ENCODE measurements around the gene FERMT1.

Gene FERMT1

DNA sequence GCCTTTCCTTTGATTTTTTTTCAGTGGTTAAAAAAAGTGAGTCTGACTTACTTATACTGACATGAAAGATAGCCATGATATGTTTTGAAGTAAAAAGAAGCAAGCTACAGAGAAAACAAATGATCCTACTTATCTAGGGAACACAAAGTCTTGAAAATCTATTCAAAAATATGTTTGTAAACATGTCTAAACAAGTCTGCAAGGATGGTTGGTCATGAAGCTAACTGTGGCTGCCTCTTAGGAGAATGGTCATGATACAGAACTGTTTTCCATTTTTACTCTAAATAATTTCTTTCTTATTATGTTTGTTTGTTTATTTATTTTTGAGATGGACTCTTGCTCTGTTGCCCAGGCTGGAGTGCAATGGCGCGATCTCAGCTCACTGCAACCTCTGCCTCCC is 21.5 kb downstream of the FERMT1 start:
- no peak for DNase-seq (ENCODE audit: low spot score)
- TF ChIP-seq CTCF (IDR thresholded peaks at IDR 0.05; ENCODE audit: extremely low read depth, missing control alignments) = no peak

- no peak for TF ChIP-seq CTCF (IDR thresholded peaks at IDR 0.05; ENCODE audit: extremely low read depth, missing control alignments)
- DNase-seq (ENCODE audit: low spot score) = no peak
Measured at GRCh38 chr20:6100246-6100645, 22.6 kb downstream of the FERMT1 start.

DNA sequence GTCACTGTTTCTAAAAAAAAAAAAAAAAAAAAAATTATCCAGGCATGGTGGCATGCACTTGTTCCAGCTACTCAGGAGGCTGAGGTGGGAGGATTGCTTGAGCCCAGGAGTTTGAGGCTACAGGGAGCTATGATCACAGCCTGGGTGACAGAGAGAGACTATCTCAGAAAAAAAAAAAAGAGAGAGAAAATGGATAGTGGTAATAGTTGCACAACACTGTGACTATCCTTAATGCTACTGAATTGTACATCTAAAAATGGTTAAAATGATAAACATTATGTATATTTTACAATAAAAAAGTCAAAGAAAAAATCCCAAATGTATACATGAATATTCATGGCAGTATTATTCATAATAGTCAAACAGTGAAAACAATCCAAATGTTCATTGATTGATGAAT is 23.0 kb downstream of the FERMT1 start:
- TF ChIP-seq CTCF (IDR thresholded peaks at IDR 0.05; ENCODE audit: extremely low read depth, missing control alignments) = no peak
- no peak for DNase-seq (ENCODE audit: low spot score)

- no peak for TF ChIP-seq CTCF (IDR thresholded peaks at IDR 0.05; ENCODE audit: extremely low read depth, missing control alignments)
- no peak for DNase-seq (ENCODE audit: low spot score)
Measured at GRCh38 chr20:6095409-6095808, 27.4 kb downstream of the FERMT1 start.

DNA sequence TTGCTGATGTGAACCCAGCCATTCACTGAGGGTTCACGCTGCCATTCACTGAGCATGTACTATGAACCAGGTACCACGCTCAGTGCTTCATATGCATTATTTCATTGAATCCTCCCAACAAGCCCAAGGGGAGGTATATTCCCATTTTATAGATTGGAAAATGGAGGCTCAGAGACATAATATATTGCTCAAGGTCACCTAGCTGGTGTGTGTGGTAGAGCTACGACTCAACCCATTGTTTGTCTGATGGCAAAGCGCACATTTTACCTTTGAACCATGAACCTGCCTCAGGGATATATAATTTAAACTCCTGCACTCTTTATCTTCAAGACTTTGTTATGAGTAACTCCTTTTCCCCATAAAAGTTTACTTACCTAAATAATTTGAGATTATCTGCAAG is 28.3 kb downstream of the FERMT1 start:
- no peak for DNase-seq (ENCODE audit: low spot score)
- TF ChIP-seq CTCF (IDR thresholded peaks at IDR 0.05; ENCODE audit: extremely low read depth, missing control alignments) = no peak

DNA sequence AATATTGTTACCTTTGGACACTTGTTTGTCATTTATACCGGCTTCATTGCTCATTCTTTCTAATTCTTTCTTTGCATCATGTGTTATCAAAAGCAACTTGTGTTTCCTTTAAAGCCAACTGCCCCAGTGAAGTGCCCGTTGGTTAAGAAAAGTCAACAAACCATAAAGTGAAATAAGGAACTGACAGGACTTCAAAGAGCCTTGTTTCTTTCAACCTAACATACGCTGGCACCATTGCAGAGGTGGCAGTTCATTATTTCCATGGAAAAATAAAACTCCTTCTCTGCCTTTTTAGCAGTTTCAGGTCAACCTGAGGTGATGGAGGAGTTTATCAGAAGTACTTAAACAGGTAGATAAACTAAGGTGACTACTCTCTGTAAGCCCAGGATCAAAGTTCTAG is 28.8 kb downstream of the FERMT1 start:
- DNase-seq (ENCODE audit: low spot score) = no peak
- TF ChIP-seq CTCF (IDR thresholded peaks at IDR 0.05; ENCODE audit: extremely low read depth, missing control alignments) = no peak

DNA sequence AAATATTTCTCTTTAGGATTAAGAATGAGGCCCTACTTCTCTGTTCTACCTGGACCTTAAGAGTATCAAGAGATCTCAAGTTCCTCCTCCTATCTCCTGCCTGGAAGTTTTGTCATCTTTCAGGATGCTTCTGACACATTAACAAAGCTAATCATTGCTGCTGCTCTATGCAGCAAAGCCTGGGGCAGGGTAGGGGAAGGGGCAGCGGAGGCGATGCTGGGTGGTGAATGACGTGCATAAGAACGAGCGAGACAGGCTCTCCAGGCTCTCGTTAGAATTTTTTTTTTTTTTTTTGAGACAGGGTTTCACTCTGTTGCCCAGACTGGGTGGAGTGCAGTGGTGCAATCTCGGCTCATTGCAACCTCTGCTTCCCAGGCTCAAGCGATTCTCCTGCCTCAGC is 31.2 kb downstream of the FERMT1 start:
- DNase-seq (ENCODE audit: low spot score) = no peak
- no peak for TF ChIP-seq CTCF (IDR thresholded peaks at IDR 0.05; ENCODE audit: extremely low read depth, missing control alignments)

Measured in GM20000 (cell line).